ENCODE data around the gene CHST6. TPM values are rescaled to one million over a fixed set of nuclear protein-coding genes. Genes with fewer than 3 reads are reported as not detected.
A peak's percentile ranks its signal among the peaks of the same experiment; 100 is the strongest.
"Not testable (repeated sequence)": the region's sequence is repeated elsewhere in the genome, so short reads cannot be mapped to it uniquely, and the experiment has no call there.

CHST6 gene
- total RNA-seq, 8 experiments from 2014 or later, result 0.10 to 9.6 (median 0.49) TPM

DNA sequence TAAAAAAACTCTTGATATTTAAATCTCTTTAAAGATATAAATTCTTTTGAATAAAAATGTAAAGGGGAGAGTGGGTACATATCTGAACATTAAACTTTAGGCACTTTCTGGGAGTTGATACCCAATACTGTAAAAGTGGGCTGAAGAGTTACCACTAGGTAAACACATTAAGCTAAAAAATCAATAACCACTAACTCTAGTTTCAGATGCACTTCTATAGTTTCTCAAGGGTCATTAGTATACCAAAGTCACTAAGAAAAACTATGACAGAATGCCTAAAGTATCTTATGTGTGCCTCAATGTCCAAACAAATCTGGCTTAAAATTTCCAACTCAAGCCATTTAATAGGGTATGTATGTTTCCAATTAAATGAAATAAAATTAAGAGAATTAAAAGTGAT, 48.8 kb downstream of the CHST6 start:
- in situ Hi-C loops (cut with MboI; ENCODE audit: low pct_unique_long_range_greater_than_20kb in 2 of 9, low sequenced_read_pairs in 9 of 9, unreplicated experiment in 9 of 9), result no loop called here
- H3K4me3 ChIP-seq, result no peak overlapping the region
- no peak overlapping the region for H3K27ac ChIP-seq
- ATAC-seq (replicated peaks in 6 of 8), result no peak
- H3K4me1 ChIP-seq (replicated peaks in 1 of 2), result no peaks in the 10 kb centered on the region

DNA sequence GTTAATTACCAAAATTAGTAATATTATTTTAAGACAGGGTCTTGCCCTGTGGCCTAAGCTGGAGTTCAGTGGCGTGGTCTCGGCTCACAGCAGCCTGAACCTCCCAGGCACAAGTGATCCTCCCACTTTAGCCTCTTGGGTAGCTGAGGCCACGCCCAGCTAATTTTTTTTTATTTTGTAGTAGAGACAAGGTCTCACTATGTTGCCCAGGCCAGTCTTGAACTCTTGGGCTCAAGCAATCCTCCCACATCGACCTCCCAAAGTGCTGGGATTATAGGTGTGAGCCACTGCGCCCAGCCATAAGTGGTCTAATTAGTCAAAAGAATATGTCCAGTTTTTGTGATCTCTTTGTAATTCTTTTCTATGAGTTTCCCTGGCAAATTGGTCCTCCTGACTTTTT, 49.9 kb downstream of the CHST6 start:
- ATAC-seq (replicated peaks in 6 of 8), result no peak
- 61 to 93% (median 80%) methylated on average over 1 to 5 of the region's 5 CpGs; no CpG with 5 or more reads in 3 of the 10 experiments for WGBS, 10 experiments
- Histone ChIP-seq H3K27ac (no peak overlapping the region), H3K4me1 (replicated peaks in 1 of 2) (no peaks in the 10 kb centered on the region), H3K4me3 (no peak overlapping the region)
- in situ Hi-C loops (cut with MboI; ENCODE audit: low pct_unique_long_range_greater_than_20kb in 2 of 9, low sequenced_read_pairs in 9 of 9, unreplicated experiment in 9 of 9), result no loop called here

GRCh38 chr16:75443298-75443697, 51.9 kb downstream of the CHST6 start:
- Histone ChIP-seq H3K4me3 (no peak overlapping the region), H3K27ac (no peak overlapping the region), H3K4me1 (replicated peaks in 1 of 2) (no peaks in the 10 kb centered on the region)
- in situ Hi-C loops (cut with MboI; ENCODE audit: low pct_unique_long_range_greater_than_20kb in 2 of 9, low sequenced_read_pairs in 9 of 9, unreplicated experiment in 9 of 9), result no loop called here
- peak in 4 of 8 experiments; percentile 67 to 100 (median 96) for ATAC-seq (replicated peaks in 6 of 8)
- WGBS, 10 experiments, result 0 to 95% (median 80%) methylated on average over 1 to 3 of the region's 3 CpGs

GRCh38 chr16:75433732-75434413, 61.4 kb downstream of the CHST6 start:
- Histone ChIP-seq H3K4me3 (peak overlapping the region; percentile 63 to 76 (median 71)), H3K27ac (peak overlapping the region; percentile 67 to 88), H3K4me1 (replicated peaks in 1 of 2) (peaks cover 3 to 5% of the 10 kb centered on the region in 2 donors)
- 0 to 51% (median 14%) methylated on average over 2 to 30 of the region's 32 CpGs for WGBS, 10 experiments
- in situ Hi-C loops (cut with MboI; ENCODE audit: low pct_unique_long_range_greater_than_20kb in 2 of 9, low sequenced_read_pairs in 9 of 9, unreplicated experiment in 9 of 9), result no loop called here
- peak; percentile 57 to 78 (median 64) for ATAC-seq (replicated peaks in 6 of 8)

DNA sequence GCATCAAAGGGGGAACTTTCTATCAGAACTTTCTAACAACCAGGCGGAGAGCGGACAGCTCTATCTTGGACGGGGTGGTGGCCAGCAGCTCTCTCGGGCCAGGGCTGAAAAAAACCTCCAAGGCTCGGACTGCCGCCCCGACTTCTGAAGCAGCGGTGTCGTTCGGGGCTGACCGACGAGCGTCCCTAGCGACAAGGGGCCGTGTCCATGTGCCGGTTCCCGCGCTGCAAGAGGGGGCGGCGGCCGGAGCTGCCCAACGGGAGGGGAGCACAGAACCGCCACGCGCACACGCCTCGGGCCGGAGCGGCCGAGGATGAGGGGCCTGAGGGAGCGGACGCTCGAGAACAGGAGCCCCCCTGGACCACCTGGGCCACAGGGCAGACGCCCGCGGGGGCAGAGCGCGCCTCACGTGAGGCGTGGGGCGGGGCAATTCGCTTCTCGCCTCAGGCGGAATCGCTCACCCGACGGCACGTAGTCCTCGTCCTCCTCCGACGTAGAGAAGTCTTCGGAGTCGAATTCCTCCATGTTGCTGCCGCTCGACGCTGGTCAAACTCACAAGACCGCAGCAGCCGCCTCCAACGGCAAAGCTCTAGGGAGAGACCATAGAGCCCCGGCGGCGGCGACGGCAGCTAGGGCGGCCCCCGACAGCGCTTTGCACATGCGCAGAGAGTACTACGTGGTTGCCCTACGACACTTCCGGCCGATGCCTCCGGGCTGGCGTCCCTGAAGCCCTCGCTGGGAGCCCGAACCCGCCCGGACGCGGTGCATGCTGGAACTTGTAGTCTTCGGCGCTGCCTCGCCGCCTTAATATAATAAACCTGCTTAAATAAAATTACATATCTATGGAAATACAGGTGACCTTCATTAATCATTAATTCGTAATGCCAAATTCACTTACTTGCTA, 62.2 kb downstream of the CHST6 start, which contains the start of gene CFDP1:
CFDP1 (minus strand) TSS at position 676 of the 904 bp plus-strand sequence; CDS start at position 525, 151 bp downstream.
- H3K27ac ChIP-seq, result peak within 1 kb of the TSS; percentile 78 to 88
- WGBS, 10 experiments, result 0 to 10% (median 0%) methylated on average over 1 to 15 of the region's 85 CpGs; no CpG with 5 or more reads in 3 of the 10 experiments
- peak; percentile 83 to 98 (median 94) for ATAC-seq (replicated peaks in 6 of 8)
- in situ Hi-C loops (cut with MboI; ENCODE audit: low pct_unique_long_range_greater_than_20kb in 2 of 9, low sequenced_read_pairs in 9 of 9, unreplicated experiment in 9 of 9), result no loop called here
- H3K4me1 ChIP-seq (replicated peaks in 1 of 2), result peaks cover 3 to 5% of the 10 kb centered on the region in 2 donors
- peak within 1 kb of the TSS; percentile 63 to 76 (median 71) for H3K4me3 ChIP-seq

DNA sequence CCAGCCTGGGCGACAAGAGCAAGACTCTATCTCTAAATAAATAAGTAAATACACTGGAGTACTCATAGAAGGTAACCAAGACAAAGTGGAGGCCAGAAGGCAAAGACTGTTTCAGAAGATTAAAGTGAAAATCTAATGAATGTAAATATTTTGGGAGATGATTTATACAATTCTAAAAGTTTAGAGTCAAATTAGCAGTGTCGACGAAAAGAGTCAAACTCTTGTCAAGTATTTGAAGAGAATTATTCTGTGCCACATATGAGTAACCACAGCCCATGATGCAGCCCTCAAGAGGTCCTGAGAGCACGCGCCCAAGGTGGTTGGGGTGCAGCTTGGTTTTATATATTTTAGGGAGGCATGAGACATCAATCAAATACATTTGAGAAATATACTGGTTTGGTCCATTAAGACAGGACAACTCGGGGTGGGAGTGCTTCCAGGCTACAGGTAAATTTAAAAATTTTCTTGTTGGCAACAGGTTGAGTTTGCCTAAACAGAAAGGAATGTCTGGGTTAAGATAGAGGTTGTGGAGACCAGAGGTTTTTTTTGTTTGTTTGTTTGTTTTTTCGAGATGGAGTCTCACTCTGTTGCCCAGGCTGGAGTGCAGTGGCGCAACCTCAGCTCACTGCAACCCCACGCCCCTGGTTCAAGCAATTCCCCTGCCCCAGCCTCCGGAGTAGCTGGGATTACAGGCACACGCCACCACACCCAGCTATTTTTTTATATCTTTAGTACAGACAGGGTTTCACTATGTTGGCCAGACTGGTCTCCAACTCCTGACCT, 65.4 kb downstream of the CHST6 start:
- ATAC-seq (replicated peaks in 6 of 8), result no peak
- H3K4me3 ChIP-seq, result no peak overlapping the region
- in situ Hi-C loops (cut with MboI; ENCODE audit: low pct_unique_long_range_greater_than_20kb in 2 of 9, low sequenced_read_pairs in 9 of 9, unreplicated experiment in 9 of 9), result no loop called here

GRCh38 chr16:75426524-75426923, 68.7 kb downstream of the CHST6 start:
- H3K27ac ChIP-seq; H3K4me3 ChIP-seq; ATAC-seq (replicated peaks in 6 of 8); H3K4me1 ChIP-seq (replicated peaks in 1 of 2); in situ Hi-C loops (cut with MboI; ENCODE audit: low pct_unique_long_range_greater_than_20kb in 2 of 9, low sequenced_read_pairs in 9 of 9, unreplicated experiment in 9 of 9): not testable (repeated sequence)
- WGBS, 10 experiments, result 50 to 100% (median 83%) methylated on average over 1 to 2 of the region's 2 CpGs; no CpG with 5 or more reads in 2 of the 10 experiments

More for the DNA sequence above, 65.4 kb downstream of the CHST6 start:
- peaks cover 3 to 5% of the 10 kb centered on the region in 2 donors for H3K4me1 ChIP-seq (replicated peaks in 1 of 2)
- H3K27ac ChIP-seq, result no peak overlapping the region
- WGBS, 10 experiments, result 85 to 100% (median 98%) methylated on average over 1 to 6 of the region's 11 CpGs

- 76 to 100% (median 88%) methylated on average over 1 to 13 of the region's 18 CpGs for WGBS, 10 experiments
- H3K4me1 ChIP-seq (replicated peaks in 1 of 2), result peaks cover 12 to 21% of the 10 kb centered on the region in 2 donors
- H3K4me3 ChIP-seq; H3K27ac ChIP-seq; in situ Hi-C loops (cut with MboI; ENCODE audit: low pct_unique_long_range_greater_than_20kb in 2 of 9, low sequenced_read_pairs in 9 of 9, unreplicated experiment in 9 of 9): not testable (repeated sequence)
- ATAC-seq (replicated peaks in 6 of 8), result peak in 3 of 8 experiments; percentile 14 to 39 (median 20)
Measured at GRCh38 chr16:75424105-75424762, 71.0 kb downstream of the CHST6 start.

GRCh38 chr16:75423723-75424104, 71.5 kb downstream of the CHST6 start:
- H3K4me3 ChIP-seq, result no peak overlapping the region
- peak in 3 of 8 experiments; percentile 71 to 86 (median 79) for ATAC-seq (replicated peaks in 6 of 8)
- no peak overlapping the region for H3K27ac ChIP-seq
- H3K4me1 ChIP-seq (replicated peaks in 1 of 2), result peaks cover 12 to 21% of the 10 kb centered on the region in 2 donors
- in situ Hi-C loops (cut with MboI; ENCODE audit: low pct_unique_long_range_greater_than_20kb in 2 of 9, low sequenced_read_pairs in 9 of 9, unreplicated experiment in 9 of 9), result no loop called here
- 0 to 100% (median 84%) methylated on average over 1 to 4 of the region's 4 CpGs; no CpG with 5 or more reads in 6 of the 10 experiments for WGBS, 10 experiments

Other genes with a start within 250 kb of the CHST6 start
- 10 to 100 TPM; 14.5 to 38.4 (median 22.2) TPM for gene BCAR1, start 243.8 kb downstream of the CHST6 start, total RNA-seq
- 100 to 1,000 TPM in 5 of 8 experiments, 10 to 100 TPM in 3; 43.5 to 130 (median 107) TPM for gene CFDP1, start 61.9 kb downstream of the CHST6 start, total RNA-seq
- gene TMEM170A, start 30.8 kb downstream of the CHST6 start, total RNA-seq, result 10 to 100 TPM in 7 of 8 experiments, 1 to 10 TPM in 1; 7.9 to 24.2 (median 17.1) TPM
- 1 to 10 TPM in 1 of 8 experiments, under 1 TPM in 7; 0.20 to 1.5 (median 0.48) TPM for gene CHST5, start 40.7 kb upstream of the CHST6 start, total RNA-seq
- gene TMEM231, start 60.8 kb upstream of the CHST6 start, total RNA-seq, result 10 to 100 TPM in 6 of 8 experiments, 1 to 10 TPM in 2; 7.8 to 66.5 (median 12.7) TPM
- gene GABARAPL2, start 70.9 kb upstream of the CHST6 start, total RNA-seq, result 100 to 1,000 TPM; 111 to 235 (median 143) TPM
- 10 to 100 TPM; 34.0 to 67.2 (median 48.7) TPM for gene ADAT1, start 127.8 kb upstream of the CHST6 start, total RNA-seq
- gene KARS1, start 152.2 kb upstream of the CHST6 start, total RNA-seq, result 100 to 1,000 TPM; 106 to 187 (median 127) TPM
- gene TERF2IP, start 152.3 kb upstream of the CHST6 start, total RNA-seq, result 100 to 1,000 TPM in 5 of 8 experiments, 10 to 100 TPM in 3; 55.4 to 212 (median 150) TPM
- 1 to 10 TPM in 2 of 8 experiments, under 1 TPM in 6; 0.41 to 2.5 (median 0.83) TPM for gene CPHXL2, start 181.6 kb upstream of the CHST6 start, total RNA-seq
- gene DUXB, start 206.0 kb upstream of the CHST6 start, total RNA-seq, result under 1 TPM in 2 of 8 experiments, not detected in 6; 0.31 to 0.42 TPM
- gene CPHXL, start 231.0 kb upstream of the CHST6 start, total RNA-seq, result under 1 TPM in 3 of 8 experiments, not detected in 5; 0.16 to 0.73 (median 0.18) TPM